WTC11 (cell line): ENCODE results near the gene KLK11. TPM values are rescaled to one million over a fixed set of nuclear protein-coding genes. Genes with fewer than 3 reads are reported as not detected.

Source experiments
- ATAC-seq: fragments of 200-7000 bp; cut with Tn5 transposase; 2 replicates; pipeline ENCODE4 v1.10.0; 2021; ENCODE audit warnings: mild to moderate bottlenecking, moderate library complexity
- CTCF ChIA-PET: fragments of 300-600 bp; sonication (Branson Sonifier 250); formaldehyde crosslinking; loops from one replicate; lab custom pipeline; 2021; ENCODE audit warnings: antibody characterized with exemption; lab: Charles Lee
- POLR2A ChIA-PET: fragments of 350-600 bp; sonication (Branson Sonifier 250); formaldehyde crosslinking; loops from one replicate; lab custom pipeline; 2021; ENCODE audit warnings: antibody characterized with exemption; lab: Charles Lee
- DNase-seq: peaks from one replicate; pipeline ENCODE4 v3.0.0; 2021; ENCODE audit warnings: low spot score
- H3K27ac Mint-ChIP-seq: 2 replicates; pipeline ENCODE4 v1.8.0; 2021; ENCODE audit warnings: mixed read lengths
- H3K27me3 Mint-ChIP-seq: 2 replicates; pipeline ENCODE4 v1.8.0; 2021; ENCODE audit warnings: low read depth, mild to moderate bottlenecking, moderate library complexity, mixed read lengths
- H3K36me3 Mint-ChIP-seq: 2 replicates; pipeline ENCODE4 v1.8.0; 2021; ENCODE audit warnings: mixed read lengths
- H3K4me1 Mint-ChIP-seq: 2 replicates; pipeline ENCODE4 v1.8.0; 2022; ENCODE audit warnings: mixed read lengths
- H3K4me3 Mint-ChIP-seq: 2 replicates; pipeline ENCODE4 v1.8.0; 2021; ENCODE audit warnings: mild to moderate bottlenecking, moderate library complexity, mixed read lengths
- H3K9me3 Mint-ChIP-seq: 2 replicates; pipeline ENCODE4 v1.8.0; 2021; ENCODE audit warnings: mixed read lengths
- AFF4 ChIP-seq: sonication (generic); formaldehyde crosslinking; IDR thresholded peaks from 2 replicates; pipeline ENCODE4 v1.8.1; 2023; ENCODE audit warnings: mild to moderate bottlenecking, missing genetic modification reagents, borderline replicate concordance
- CBFB ChIP-seq: sonication (generic); formaldehyde crosslinking; IDR thresholded peaks from 2 replicates; pipeline ENCODE4 v1.8.1; 2022; ENCODE audit warnings: mild to moderate bottlenecking, low read depth, missing genetic modification reagents
- CREM ChIP-seq: sonication (generic); formaldehyde crosslinking; IDR thresholded peaks from 2 replicates; pipeline ENCODE4 v1.8.1; 2022; ENCODE audit warnings: mild to moderate bottlenecking, missing genetic modification reagents, moderate library complexity
- ETV6 ChIP-seq: sonication (generic); formaldehyde crosslinking; IDR thresholded peaks from 2 replicates; pipeline ENCODE4 v1.8.1; 2022; ENCODE audit warnings: mild to moderate bottlenecking, missing genetic modification reagents
- FOXK1 ChIP-seq: sonication (generic); formaldehyde crosslinking; IDR thresholded peaks from 2 replicates; pipeline ENCODE4 v1.8.0; 2022; ENCODE audit warnings: mild to moderate bottlenecking, moderate library complexity, missing genetic modification reagents
- FOXP4 ChIP-seq: sonication (generic); formaldehyde crosslinking; IDR thresholded peaks from 2 replicates; pipeline ENCODE4 v1.8.0; 2022; ENCODE audit warnings: mild to moderate bottlenecking, missing genetic modification reagents
- MAX ChIP-seq: sonication (generic); formaldehyde crosslinking; IDR thresholded peaks from 2 replicates; pipeline ENCODE4 v1.8.0; 2022; ENCODE audit warnings: mild to moderate bottlenecking, missing genetic modification reagents
- SP1 ChIP-seq: sonication (generic); formaldehyde crosslinking; conservative IDR thresholded peaks from 2 replicates; pipeline ENCODE4 v1.8.1; 2022; ENCODE audit warnings: missing genetic modification reagents
- TEAD4 ChIP-seq: sonication (generic); formaldehyde crosslinking; IDR thresholded peaks from 2 replicates; pipeline ENCODE4 v1.8.0; 2022; ENCODE audit warnings: mild to moderate bottlenecking, missing genetic modification reagents
- TP53 ChIP-seq: sonication (generic); formaldehyde crosslinking; IDR thresholded peaks from 2 replicates; pipeline ENCODE4 v1.8.1; 2023; ENCODE audit warnings: mild to moderate bottlenecking, missing genetic modification reagents
- ZNF281 ChIP-seq: sonication (generic); formaldehyde crosslinking; IDR thresholded peaks from 2 replicates; pipeline ENCODE4 v1.8.0; 2023; ENCODE audit warnings: mild to moderate bottlenecking, missing genetic modification reagents
- ZNF416 ChIP-seq: fragments of 250-450 bp; sonication (Bioruptor Pico); IDR thresholded peaks from 2 replicates; pipeline ENCODE4 v1.9.0; 2021; ENCODE audit warnings: mild to moderate bottlenecking, inconsistent platforms
- ZNF671 ChIP-seq: fragments of 250-450 bp; sonication (Bioruptor Pico); IDR thresholded peaks from 2 replicates; pipeline ENCODE4 v1.8.0; 2021; ENCODE audit warnings: mild to moderate bottlenecking
- total RNA-seq: library from RNA; stranded (reverse); gene quantifications from 3 replicates; pipeline ENCODE4 v1.2.3, GENCODE V29; 2021
- TF ChIP-seq, protein P1 (sequence below): fragments of 250-450 bp; sonication (Bioruptor Pico); IDR thresholded peaks from 2 replicates; pipeline ENCODE4 v1.9.0; 2021; ENCODE audit warnings: mild to moderate bottlenecking

Gene KLK11
- total RNA-seq, 1 experiment from 2014 or later, result 0.55 TPM

DNA sequence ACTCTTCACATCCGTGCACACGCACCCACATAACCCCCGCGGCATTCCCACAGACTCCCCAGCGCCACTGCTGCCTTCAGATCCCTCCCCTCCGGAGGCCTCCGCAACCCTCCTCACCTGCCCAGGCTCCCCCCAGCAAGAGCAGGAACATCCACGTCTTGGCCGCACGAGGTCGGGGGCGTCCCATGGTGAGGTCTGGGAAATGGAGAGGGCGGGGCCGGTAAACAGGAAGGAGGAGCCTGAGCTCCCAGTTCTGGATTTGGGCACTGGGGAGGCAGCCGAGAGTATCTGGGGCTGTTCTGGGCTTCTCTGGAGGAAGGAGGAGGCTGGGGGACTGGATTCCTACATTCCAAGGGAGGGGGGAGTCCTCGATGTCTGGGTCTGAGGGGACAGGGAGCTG lies 25.4 kb downstream of the KLK11 start:
- ChIA-PET POLR2A (no interaction called here), CTCF (interaction anchor here (1.0 to 6.0 kb wide), 8 partner anchors 17 to 96 kb away, joined by 3 to 94 read pairs (median 4); no protein-coding TSS in a partner anchor)
- DNase-seq (peak; percentile 74), ATAC-seq (peak; percentile 65)
- no peaks in the 10 kb centered on the region for H3K36me3 Mint-ChIP-seq
- H3K9me3 Mint-ChIP-seq, result no peaks in the 10 kb centered on the region
- TF ChIP-seq CREM (CRISPR knock-in tag) (no peak), ZNF416 (CRISPR knock-in tag) (no peak), TEAD4 (CRISPR knock-in tag) (0 out of 2 replicates have a peak, but pooled peaks have one; percentile 26), CBFB (CRISPR knock-in tag) (no peak), ZNF281 (CRISPR knock-in tag) (no peak), FOXP4 (CRISPR knock-in tag) (peak; percentile 48; the same call in 1 of the 2 replicates), MAX (CRISPR knock-in tag) (peak; percentile 71; the same call in 1 of the 2 replicates), FOXK1 (CRISPR knock-in tag) (peak; percentile 41; the same call in 1 of the 2 replicates), ETV6 (CRISPR knock-in tag) (0 out of 2 replicates have a peak, but pooled peaks have one; percentile 21), SP1 (CRISPR knock-in tag) (0 out of 2 replicates have a peak, but pooled peaks have one; percentile 24), AFF4 (CRISPR knock-in tag) (no peak), TP53 (0 out of 2 replicates have a peak, but pooled peaks have one; percentile 43), ZNF671 (CRISPR knock-in tag) (no peak)
- TF ChIP-seq, protein P1, sequence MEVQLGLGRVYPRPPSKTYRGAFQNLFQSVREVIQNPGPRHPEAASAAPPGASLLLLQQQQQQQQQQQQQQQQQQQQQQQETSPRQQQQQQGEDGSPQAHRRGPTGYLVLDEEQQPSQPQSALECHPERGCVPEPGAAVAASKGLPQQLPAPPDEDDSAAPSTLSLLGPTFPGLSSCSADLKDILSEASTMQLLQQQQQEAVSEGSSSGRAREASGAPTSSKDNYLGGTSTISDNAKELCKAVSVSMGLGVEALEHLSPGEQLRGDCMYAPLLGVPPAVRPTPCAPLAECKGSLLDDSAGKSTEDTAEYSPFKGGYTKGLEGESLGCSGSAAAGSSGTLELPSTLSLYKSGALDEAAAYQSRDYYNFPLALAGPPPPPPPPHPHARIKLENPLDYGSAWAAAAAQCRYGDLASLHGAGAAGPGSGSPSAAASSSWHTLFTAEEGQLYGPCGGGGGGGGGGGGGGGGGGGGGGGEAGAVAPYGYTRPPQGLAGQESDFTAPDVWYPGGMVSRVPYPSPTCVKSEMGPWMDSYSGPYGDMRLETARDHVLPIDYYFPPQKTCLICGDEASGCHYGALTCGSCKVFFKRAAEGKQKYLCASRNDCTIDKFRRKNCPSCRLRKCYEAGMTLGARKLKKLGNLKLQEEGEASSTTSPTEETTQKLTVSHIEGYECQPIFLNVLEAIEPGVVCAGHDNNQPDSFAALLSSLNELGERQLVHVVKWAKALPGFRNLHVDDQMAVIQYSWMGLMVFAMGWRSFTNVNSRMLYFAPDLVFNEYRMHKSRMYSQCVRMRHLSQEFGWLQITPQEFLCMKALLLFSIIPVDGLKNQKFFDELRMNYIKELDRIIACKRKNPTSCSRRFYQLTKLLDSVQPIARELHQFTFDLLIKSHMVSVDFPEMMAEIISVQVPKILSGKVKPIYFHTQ (CRISPR knock-in tag), result no peak
- peaks cover 24% of the 10 kb centered on the region for H3K4me1 Mint-ChIP-seq
- H3K27ac Mint-ChIP-seq, result peak overlapping the region; percentile 68
- peaks cover 51% of the 10 kb centered on the region for H3K27me3 Mint-ChIP-seq
- peak overlapping the region; percentile 56 for H3K4me3 Mint-ChIP-seq
